Panc1 (cell line): ENCODE results near the gene VPS18. TPM values are rescaled to one million over a fixed set of nuclear protein-coding genes. Genes with fewer than 3 reads are reported as not detected.
A peak's percentile ranks its signal among the peaks of the same experiment; 100 is the strongest.

Experiments used
- ATAC-seq: fragments of 200-7000 bp; cut with Tn5 transposase; 2 replicates; pipeline ENCODE4 v1.9.1; 2020; ENCODE audit warnings: mild to moderate bottlenecking, moderate library complexity
- BruUV-seq: library from RNA; stranded (reverse); fragments of 400-500 nt; replicated peaks from 2 replicates; lab custom pipeline; 2021; lab: Mats Ljungman, UMichigan
- CTCF ChIA-PET: fragments of 300-600 bp; sonication (Branson Sonifier 250); formaldehyde crosslinking; loops from one replicate; lab custom pipeline; 2022; ENCODE audit warnings: antibody characterized with exemption; lab: Charles Lee
- POLR2A ChIA-PET: fragments of 300-600 bp; sonication (Branson Sonifier 250); formaldehyde crosslinking; loops from one replicate; lab custom pipeline; 2022; ENCODE audit warnings: antibody characterized with exemption; lab: Charles Lee
- DNase-seq: peaks from one replicate; pipeline ENCODE4 v3.0.0-alpha.2; 2010; ENCODE audit warnings: low read depth, low spot score
- H3K27ac ChIP-seq: 2 replicates; pipeline ENCODE4 v1.5.1; 2011; ENCODE audit warnings: mild to moderate bottlenecking, low read length, inconsistent platforms
- H3K27me3 ChIP-seq: fragments of 200-500 bp; sonication (Bioruptor generic); 2 replicates; pipeline ENCODE4 v1.6.0; 2014; ENCODE audit warnings: low read length, inconsistent platforms; ENCODE audit not compliant: control insufficient read depth, insufficient read depth
- H3K36me3 ChIP-seq: fragments of 200-500 bp; sonication (Bioruptor generic); 2 replicates; pipeline ENCODE4 v1.5.1; 2014; ENCODE audit warnings: inconsistent platforms, mild to moderate bottlenecking, low read length, moderate library complexity; ENCODE audit not compliant: control insufficient read depth, insufficient read depth
- H3K4me1 ChIP-seq: 2 replicates; pipeline ENCODE4 v1.5.1; 2011; ENCODE audit warnings: inconsistent platforms, mild to moderate bottlenecking, low read length, moderate library complexity; ENCODE audit not compliant: control insufficient read depth, insufficient read depth
- H3K4me3 ChIP-seq, 2 experiments: 2 replicates each; pipeline ENCODE4 v1.5.1; 2011 to 2012; ENCODE audit warnings: low read depth in 2 of 2, low read length in 2 of 2, mild to moderate bottlenecking in 2 of 2, inconsistent platforms in 1 of 2, moderate library complexity in 1 of 2
- H3K9me3 ChIP-seq: fragments of 200-500 bp; sonication (Bioruptor generic); 2 replicates; pipeline ENCODE4 v1.5.1; 2014; ENCODE audit warnings: low read depth, mild to moderate bottlenecking, inconsistent platforms, low read length, moderate library complexity; ENCODE audit not compliant: control insufficient read depth, insufficient read depth
- POLR2AphosphoS5 ChIP-seq: IDR thresholded peaks from 2 replicates; pipeline ENCODE4 v1.6.1; 2012; ENCODE audit warnings: mild to moderate bottlenecking, low read depth, low read length, moderate library complexity
- REST ChIP-seq, 2 experiments: IDR thresholded peaks; 2 replicates each; pipeline ENCODE4 v1.6.1; 2011 to 2012; ENCODE audit warnings: low read depth in 2 of 2, control low read depth in 1 of 2, low read length in 1 of 2, mild to moderate bottlenecking in 1 of 2, moderate library complexity in 1 of 2; ENCODE audit not compliant: insufficient read depth in 1 of 2
- SIN3A ChIP-seq: IDR thresholded peaks from 2 replicates; pipeline ENCODE4 v1.6.1; 2012; ENCODE audit warnings: low read depth, mild to moderate bottlenecking, low read length, moderate library complexity, borderline replicate concordance; ENCODE audit not compliant: insufficient read depth
- TCF7L2 ChIP-seq: IDR thresholded peaks from 2 replicates; pipeline ENCODE4 v1.6.1; 2011; ENCODE audit warnings: mild to moderate bottlenecking, low read depth, low read length, inconsistent platforms
- in situ Hi-C: cut with HindIII; loops from 2 replicates; pipeline ENCODE4 v1.10.0; 2016; ENCODE audit warnings: low sequenced_read_pairs, low pct_unique_long_range_greater_than_20kb
- intact Hi-C: fragments of 100-400 bp; cut with micrococcal nuclease; formaldehyde crosslinking; loops from one replicate; pipeline ENCODE4 v1.10.0; 2022; ENCODE audit not compliant: unreplicated experiment
- total RNA-seq: library from RNA; stranded (reverse); gene quantifications from one replicate; pipeline ENCODE4 v1.2.1, GENCODE V29; 2021; ENCODE audit not compliant: unreplicated experiment
- TF ChIP-seq, protein P1 (sequence below): fragments of 450-650 bp; IDR thresholded peaks from 2 replicates; pipeline ENCODE4 v1.5.1; 2017; ENCODE audit warnings: mild to moderate bottlenecking

Gene VPS18
- total RNA-seq, 1 experiment from 2014 or later, result 46.7 TPM

DNA sequence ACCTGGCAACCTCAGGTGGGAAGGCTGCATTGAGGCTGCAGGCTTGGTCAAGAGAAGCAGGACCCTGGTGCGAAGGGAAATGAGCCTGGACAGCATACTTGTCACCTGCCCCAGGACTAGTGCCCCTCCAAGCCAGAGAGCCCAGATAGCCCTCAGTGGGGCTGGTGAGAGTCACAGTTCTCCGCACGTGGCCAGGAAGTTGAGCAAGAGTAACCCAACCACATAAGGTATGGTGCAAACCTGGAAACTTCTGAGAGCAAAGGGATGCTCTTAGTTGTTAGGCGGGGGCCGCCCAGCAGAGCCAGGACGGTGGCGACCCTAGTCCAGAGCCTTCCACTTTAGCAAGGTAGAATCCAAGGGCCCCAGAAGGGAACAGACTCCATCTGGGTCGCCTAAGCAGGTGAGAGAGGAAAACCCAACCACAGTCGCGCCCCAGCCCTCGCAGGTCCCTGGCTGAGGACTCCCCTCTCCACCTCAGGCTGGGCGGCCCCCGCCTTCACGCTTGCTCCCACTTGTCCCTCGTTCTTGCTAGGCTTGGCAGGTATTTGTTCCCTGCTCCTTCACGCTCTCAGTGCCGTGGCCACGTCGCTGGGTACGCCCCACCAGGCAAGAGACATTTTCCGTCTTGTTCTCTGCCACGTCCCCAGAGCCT, 1.1 kb upstream of the VPS18 start:
- ATAC-seq, result no peak
- CTCF ChIA-PET, result interaction anchor here (0.8 to 4.3 kb wide), 4 partner anchors 21 to 35 kb away, joined by 3 to 74 read pairs (median 37); no protein-coding TSS in a partner anchor

GRCh38 chr15:40894681-40895448, 615 bp downstream of the VPS18 start:
- Histone ChIP-seq H3K27me3 (no peaks in the 10 kb centered on the region), H3K4me3 (peak overlapping the region; percentile 94 to 97), H3K27ac (peak overlapping the region; percentile 88), H3K9me3 (no peaks in the 10 kb centered on the region), H3K4me1 (peaks cover 9% of the 10 kb centered on the region), H3K36me3 (peaks cover 5% of the 10 kb centered on the region)
- BruUV-seq, result TSS peak; percentile 74
- intact Hi-C loops, result no loop called here
- DNase-seq (no peak), ATAC-seq (peak; percentile 69)
- in situ Hi-C loops, result no loop called here
- TF ChIP-seq REST (IDR thresholded peaks at IDR 0.05; ENCODE audit: insufficient read depth in 1 of 2, low read depth in 2 of 2, low read length in 1 of 2) (no peak), POLR2AphosphoS5 (no peak)
- TF ChIP-seq, protein P1, sequence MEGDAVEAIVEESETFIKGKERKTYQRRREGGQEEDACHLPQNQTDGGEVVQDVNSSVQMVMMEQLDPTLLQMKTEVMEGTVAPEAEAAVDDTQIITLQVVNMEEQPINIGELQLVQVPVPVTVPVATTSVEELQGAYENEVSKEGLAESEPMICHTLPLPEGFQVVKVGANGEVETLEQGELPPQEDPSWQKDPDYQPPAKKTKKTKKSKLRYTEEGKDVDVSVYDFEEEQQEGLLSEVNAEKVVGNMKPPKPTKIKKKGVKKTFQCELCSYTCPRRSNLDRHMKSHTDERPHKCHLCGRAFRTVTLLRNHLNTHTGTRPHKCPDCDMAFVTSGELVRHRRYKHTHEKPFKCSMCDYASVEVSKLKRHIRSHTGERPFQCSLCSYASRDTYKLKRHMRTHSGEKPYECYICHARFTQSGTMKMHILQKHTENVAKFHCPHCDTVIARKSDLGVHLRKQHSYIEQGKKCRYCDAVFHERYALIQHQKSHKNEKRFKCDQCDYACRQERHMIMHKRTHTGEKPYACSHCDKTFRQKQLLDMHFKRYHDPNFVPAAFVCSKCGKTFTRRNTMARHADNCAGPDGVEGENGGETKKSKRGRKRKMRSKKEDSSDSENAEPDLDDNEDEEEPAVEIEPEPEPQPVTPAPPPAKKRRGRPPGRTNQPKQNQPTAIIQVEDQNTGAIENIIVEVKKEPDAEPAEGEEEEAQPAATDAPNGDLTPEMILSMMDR, result no peak
- ChIA-PET POLR2A (interaction anchor here (0.5 to 1.1 kb wide), 3 partner anchors 89 to 201 kb away, joined by 3 to 5 read pairs (median 3); partner anchors contain the start of gene GCHFR), CTCF (interaction anchor here (0.8 to 2.7 kb wide), 6 partner anchors 9 to 148 kb away, joined by 3 to 65 read pairs (median 8); partner anchors contain the start of gene RHOV)

More for the DNA sequence above, 1.1 kb upstream of the VPS18 start:
- Histone ChIP-seq H3K27me3 (no peaks in the 10 kb centered on the region), H3K4me1 (peaks cover 9% of the 10 kb centered on the region), H3K27ac (peak overlapping the region; percentile 90; the same call in 1 of the 2 replicates), H3K36me3 (peaks cover 5% of the 10 kb centered on the region), H3K9me3 (no peaks in the 10 kb centered on the region), H3K4me3 (no peak overlapping the region)
- DNase-seq, result no peak
- POLR2A ChIA-PET, result no interaction called here
- no TSS peak for BruUV-seq
- in situ Hi-C loops, result no loop called here
- TF ChIP-seq SIN3A (no peak), REST (IDR thresholded peaks at IDR 0.05; ENCODE audit: insufficient read depth in 1 of 2, low read depth in 2 of 2, low read length in 1 of 2) (no peak), TCF7L2 (no peak)
- TF ChIP-seq, protein P1, result no peak
- intact Hi-C loops, result loop anchor here (2.0 kb wide), 1 partner anchor 34 kb away; no protein-coding TSS in a partner anchor
